NCI-H1930 (cell line): ENCODE measurements around the gene HACD3.
A peak's percentile ranks its signal among the peaks of the same experiment; 100 is the strongest.
"Not testable (repeated sequence)": the region's sequence is repeated elsewhere in the genome, so short reads cannot be mapped to it uniquely, and the experiment has no call there.

ENCODE experiments used
- DNase-seq, 2 experiments: peaks; one replicate each; lab custom pipeline; 2025; lab: John Stamatoyannopoulos, UW

HACD3 gene

GRCh38 chr15:65599677-65600076, 69.4 kb downstream of the HACD3 start:
- no peak for DNase-seq

GRCh38 chr15:65603134-65603533, 72.9 kb downstream of the HACD3 start:
- no peak for DNase-seq

GRCh38 chr15:65603559-65603958, 73.3 kb downstream of the HACD3 start:
- DNase-seq, result no peak

- DNase-seq, result peak; percentile 87 to 89
Measured at GRCh38 chr15:65610871-65611718, 80.8 kb downstream of the HACD3 start, which contains the start of gene INTS14. TSS of gene INTS14 (minus strand) at chr15:65611131. CDS start at chr15:65607380, 3,751 bp downstream.

- no peak for DNase-seq
Measured at GRCh38 chr15:65611888-65612615, 81.8 kb downstream of the HACD3 start.

GRCh38 chr15:65612616-65612946, 82.3 kb downstream of the HACD3 start:
- no peak for DNase-seq

GRCh38 chr15:65612949-65613744, 82.9 kb downstream of the HACD3 start:
- DNase-seq, result no peak

- not testable (repeated sequence) for DNase-seq
Measured at GRCh38 chr15:65615887-65616286, 85.6 kb downstream of the HACD3 start.

GRCh38 chr15:65618560-65619109, 88.4 kb downstream of the HACD3 start:
- DNase-seq, result no peak

- no peak for DNase-seq
Measured at GRCh38 chr15:65619626-65620290, 89.5 kb downstream of the HACD3 start.

- no peak for DNase-seq
Measured at GRCh38 chr15:65620833-65621232, 90.6 kb downstream of the HACD3 start.

- DNase-seq, result no peak
Measured at GRCh38 chr15:65621638-65622037, 91.4 kb downstream of the HACD3 start, which contains the start of gene SLC24A1. TSS of gene SLC24A1 (plus strand) at chr15:65621938. CDS start at chr15:65624081, 2,143 bp downstream.

- DNase-seq, result no peak
Measured at GRCh38 chr15:65623103-65623502, 92.8 kb downstream of the HACD3 start.

GRCh38 chr15:65626856-65627255, 96.6 kb downstream of the HACD3 start:
- no peak for DNase-seq
